ENCODE data around the gene CES5A.
"Not testable (repeated sequence)": the region's sequence is repeated elsewhere in the genome, so short reads cannot be mapped to it uniquely, and the experiment has no call there.

The CES5A gene

DNA sequence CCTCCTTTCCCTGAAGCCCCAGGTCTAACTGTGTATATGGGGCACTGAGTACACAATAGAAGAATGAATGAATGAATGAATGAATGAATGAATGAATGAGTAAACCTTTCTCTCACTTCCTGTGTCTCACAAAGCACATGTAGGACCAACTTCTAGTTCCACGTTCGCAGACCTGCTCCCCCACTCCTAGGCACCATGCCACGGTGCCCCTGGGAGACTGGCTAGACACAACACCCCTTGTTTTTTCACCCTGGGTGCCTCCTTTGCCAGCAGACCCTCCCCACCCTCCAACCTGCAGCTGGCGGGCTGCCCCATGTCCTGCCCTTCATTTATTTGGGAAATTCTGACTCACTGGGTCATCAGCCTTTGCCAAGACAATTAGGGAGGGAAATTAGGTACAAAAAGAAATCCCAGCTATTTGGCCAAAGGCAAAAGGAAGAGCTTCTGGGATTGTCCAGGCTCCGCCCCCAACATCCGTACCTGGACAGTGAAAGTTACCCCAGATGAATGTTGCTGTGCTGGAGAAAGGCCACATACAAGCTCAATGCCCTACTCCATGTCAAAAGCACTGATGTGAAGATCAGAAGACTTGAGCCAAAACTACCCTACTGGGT is 50.0 kb downstream of the CES5A start:
- DNase-seq, result no peak

DNA sequence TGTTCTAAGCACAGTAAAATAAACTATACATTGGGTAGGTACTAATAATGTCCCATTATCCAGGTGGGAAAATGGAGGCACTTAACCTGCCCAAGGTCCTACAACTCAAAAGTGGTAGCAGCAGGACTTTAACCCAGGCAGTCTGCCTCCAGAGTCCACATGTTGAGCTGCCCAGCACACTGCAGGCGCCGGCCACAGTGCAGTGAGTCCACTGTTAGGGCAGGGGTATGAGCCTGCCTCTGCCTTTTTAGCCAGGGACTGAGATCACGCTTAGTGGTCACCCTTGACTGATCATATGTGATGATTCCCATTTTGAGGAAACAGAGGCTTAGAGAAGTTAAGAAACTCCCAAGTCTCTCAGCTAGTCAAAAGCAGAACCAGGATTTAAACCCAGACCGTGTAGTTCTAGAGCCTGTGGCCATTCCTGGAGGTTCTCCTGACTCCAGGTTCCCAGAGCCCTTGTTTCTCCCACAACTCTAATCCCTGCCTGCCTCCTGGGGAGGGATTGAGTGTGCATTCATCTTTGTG is 50.6 kb downstream of the CES5A start:
- DNase-seq, result no peak

DNA sequence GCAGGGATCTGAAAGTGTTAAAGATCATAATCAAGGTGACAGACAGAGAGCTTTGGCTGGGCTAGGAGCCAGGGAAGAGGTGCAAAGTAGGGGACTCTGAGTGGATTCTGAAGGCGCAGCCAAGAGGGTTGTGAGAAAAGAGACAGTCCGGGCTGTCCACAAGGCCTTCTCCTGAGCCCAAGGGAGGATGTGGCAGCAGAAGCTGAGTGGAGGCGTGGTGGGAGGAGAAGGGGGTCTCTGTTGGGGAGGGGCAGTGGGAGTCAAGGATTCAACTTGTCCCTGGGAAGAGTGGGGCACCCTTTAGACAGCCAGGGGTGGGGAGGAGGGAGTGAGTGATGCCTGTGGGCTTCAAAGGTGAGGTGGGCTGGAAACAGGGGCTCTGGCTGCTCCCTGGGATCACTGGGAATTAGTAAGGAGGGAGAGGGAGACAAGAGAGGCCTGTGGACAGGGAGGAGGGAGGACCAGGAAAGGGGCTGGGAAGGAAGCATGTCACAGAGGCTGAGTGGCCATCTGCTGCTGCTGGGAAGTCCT is 52.8 kb downstream of the CES5A start:
- DNase-seq, result no peak

DNA sequence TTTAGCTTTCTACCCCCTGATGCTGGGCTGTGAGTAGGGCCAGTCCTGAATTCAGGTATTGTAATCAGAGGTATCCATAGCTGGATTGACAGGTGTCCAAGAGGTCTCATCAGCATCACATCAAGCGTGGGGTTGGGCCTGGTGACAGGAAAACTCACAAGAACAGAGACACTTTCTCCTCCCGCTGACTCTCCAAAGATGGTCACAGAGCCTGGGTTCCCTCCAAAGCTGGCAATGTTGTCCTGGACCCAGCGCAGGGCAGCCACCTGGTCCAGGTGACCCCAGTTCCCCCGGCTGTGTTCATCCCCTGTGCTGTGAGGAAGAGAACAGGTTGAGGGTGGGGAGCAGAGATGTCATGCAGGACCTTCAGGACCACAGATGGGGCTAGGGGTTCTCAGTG is 54.0 kb downstream of the CES5A start:
- DNase-seq, result no peak

DNA sequence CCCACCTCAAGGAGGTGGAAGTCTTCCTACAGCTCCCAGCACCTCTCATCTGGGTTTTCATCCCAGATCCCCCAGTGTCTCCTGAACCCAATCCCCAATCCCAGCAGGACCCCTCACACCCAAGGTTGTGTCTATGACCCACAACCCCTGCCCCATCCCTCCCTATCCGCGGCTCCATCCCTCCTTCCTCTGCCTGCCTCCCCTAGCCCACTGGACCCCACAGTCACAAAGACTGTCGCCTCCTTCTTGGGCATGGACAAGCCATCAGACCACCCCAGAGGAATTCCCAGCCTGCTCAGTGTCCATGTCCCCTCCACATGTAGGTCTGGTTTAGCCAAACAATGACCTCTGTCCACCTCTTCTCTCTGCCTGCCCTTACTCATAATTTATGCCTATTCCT is 54.6 kb downstream of the CES5A start:
- no peak for DNase-seq

DNA sequence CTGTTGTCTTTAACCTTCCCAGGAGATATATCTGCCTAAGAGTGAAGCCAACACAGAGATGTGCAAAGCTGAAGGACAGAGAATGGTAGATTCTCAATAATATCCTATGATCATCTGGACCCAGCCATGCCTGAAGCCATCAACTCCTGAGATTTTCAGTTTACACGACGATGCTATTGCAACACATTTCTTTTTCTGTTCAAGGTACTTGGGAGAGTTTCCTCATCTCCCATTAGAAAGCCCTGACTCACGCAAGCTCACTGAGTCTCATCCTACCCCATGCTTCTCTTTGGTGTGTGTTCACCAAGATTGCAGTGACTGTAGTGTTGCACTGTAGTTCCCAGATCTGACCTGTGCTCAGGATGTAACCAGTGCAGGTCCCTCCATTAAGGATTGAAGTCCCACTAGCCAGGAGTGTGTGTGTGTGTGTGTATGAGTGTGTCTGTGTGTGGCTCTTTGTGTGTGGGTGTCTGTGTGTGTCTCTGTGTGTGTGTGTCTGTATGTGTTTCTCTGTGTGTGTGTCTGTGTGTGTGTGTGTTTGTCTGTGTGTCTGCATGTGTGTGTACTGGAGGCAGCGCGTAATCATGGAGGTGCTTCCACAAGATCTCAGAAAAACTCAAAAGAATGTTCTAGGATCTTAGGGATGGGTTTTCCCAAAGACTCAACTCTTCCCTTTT is 57.8 kb downstream of the CES5A start:
- no peak for DNase-seq

DNA sequence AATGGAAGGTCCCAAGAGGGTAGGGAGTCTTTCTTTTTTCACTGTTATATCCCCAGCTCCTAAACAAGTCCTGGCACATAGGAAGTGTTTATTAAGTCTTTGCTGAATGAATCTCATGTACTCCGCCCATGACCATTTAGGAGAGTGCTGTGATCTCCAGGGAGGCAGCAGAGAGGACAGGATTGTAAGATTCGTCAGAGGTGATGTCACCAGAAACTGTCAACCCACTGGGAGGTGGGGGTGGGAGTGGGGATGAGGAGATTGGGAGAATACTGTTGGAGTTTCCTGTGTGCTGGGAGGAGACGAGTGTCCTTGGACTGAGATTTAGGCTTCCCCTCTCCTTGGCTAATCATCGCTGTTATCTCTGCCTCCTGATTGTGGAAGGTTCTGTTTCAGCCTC is 59.0 kb downstream of the CES5A start:
- DNase-seq, result not testable (repeated sequence)

DNA sequence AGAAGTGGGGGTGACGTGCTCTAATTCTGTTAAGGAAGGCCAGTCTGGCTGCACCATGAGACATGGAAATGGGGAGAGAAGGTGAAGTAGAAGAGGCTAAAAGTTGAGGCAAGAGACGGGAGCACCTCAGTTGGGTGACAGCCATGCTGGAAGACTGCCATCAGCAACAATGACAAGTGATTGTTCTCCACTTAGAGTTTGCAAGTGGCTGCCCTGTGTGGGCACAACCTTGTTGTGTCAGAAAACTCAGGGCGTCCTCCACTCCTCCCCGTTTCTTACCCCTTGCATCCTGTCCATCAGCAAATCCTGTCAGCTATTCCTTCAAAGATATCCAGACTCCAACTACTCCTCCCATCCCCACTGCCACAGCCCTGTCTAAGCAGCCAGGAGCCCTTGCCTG is 59.9 kb downstream of the CES5A start:
- DNase-seq, result no peak

DNA sequence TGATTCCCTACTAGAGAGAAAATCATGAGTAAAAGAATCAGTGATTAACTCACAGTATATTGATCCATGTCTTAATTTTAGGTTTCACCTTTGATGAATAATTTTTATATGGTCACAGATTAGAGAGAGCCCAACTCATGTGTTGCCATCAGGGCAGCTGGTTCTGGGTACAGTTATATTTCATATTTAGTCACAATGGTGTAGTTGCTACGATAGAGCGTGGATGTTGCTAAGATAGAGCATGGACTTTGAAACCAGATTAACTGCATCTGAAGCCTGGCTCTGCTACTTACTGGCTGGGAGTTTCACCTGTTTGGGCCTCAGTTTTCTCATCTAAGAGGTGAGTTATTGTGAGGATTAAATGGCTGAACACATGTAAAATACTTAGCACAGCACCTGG is 61.0 kb downstream of the CES5A start:
- DNase-seq, result not testable (repeated sequence)

DNA sequence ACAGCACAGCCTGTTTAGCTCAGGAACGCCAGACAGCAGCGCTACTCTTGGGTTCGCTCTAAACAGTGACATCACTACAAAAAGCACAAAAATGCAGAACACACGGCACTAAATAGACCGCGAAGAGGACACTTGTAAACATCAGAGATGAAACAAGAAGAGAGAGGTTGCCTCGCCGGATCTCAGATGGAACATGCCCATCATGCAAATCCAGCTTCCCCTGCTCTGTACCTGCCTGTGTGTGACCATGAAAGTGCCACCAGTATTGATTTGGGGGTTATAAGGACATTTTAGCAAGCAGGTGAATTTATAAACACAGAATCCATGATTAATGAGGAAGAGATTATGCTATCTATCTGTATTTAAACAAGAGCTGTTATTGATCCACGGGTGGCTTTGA is 61.4 kb downstream of the CES5A start:
- DNase-seq, result not testable (repeated sequence)

DNA sequence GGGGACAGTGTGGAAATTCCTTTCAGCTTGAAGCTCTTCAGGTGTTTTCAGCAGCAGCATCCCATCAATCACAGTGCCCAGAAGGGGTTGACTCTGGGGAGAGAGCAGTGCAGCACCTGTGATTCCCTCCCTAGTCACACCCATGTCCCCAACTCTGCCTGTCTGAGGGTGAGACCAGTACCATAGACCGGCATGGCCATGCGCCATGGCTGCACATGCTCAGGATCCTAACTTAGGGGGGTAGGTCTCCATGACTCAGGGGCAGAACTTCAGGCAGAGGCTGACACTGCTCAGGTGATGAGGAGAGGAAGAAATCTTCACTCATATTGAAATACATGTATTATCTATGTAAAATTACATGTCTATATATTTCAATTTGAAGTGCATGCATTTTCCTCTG is 62.2 kb downstream of the CES5A start:
- no peak for DNase-seq

DNA sequence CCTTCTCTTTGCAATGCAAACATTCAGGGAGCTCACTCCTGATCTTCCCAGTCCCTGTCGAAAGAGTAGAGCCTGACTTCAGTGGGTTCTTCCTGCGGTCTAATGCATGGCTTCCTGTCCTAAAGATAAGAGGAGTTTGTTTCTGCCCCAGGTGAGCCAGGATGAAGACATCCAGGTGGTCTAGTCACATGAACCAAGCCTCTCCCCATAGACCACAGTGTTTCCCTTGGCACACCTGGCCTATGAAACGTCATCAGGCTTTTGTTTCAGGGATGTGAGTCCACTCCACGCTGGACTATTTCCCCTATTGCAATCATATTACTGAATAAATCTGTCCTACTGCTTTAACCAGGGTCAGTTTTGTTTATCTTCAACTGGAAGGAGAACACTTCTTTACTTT is 63.4 kb downstream of the CES5A start:
- DNase-seq, result no peak

DNA sequence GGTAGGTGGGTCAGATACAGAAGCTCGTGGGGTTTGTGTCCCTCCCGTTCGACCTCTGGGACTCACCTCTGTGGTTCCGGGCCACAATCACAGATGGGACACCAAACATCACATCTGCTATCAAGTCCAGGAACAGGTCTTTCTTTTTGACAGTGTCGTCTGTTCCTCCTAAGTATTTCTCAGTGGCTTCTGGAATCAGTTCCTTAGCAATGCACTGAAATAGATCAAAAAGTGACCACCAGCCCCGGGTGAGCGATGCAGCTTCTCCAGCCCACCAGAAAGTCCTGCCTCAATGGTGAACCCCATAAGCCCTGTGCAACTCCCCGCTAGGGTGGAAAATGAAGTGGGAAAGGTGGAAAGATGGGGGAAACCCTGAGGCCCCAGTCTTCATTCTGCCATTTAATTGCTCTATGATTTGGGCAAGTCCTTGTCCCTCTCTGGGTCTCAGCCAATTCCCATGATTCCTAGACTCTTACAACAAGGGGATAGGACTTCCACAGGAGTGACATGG is 64.7 kb downstream of the CES5A start:
- DNase-seq, result no peak

DNA sequence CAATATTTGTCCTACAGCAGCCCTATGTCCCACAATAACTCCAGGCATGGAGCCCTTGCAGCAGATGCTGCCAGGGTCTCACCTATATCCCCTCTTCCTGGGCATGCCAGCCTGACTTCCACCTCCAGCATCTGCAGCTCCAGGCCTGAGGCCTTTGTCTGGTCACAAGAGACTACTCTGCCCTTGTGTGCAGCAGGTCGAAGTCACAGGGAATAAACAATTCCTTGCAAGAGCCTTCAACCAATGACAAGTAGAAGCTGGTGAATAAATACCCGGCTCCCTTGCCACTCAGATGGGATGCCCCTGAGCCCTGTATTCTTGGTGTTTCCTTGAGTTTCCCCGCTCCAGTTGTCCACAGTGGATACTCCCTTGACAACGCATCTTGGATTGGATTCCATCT is 65.3 kb downstream of the CES5A start:
- no peak for DNase-seq

DNA sequence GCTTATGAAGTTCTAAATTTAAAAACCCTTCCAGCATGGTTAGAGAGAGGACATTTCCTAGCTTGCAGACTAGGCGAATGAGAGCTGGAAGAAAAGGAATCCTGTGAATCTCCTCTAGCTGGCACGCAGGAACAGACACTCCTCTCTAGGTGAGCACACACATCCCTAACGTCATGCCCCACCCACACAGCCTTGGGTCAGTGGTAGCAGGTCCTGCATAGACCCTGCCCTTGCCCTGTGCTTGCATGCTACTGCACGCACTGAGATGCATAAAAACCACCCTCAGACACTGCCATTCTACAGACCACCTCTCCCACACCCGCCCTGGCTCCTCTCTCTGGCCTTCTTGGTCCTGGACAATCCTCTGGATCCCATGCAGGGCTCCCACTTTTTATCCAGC is 65.8 kb downstream of the CES5A start:
- DNase-seq, result no peak

DNA sequence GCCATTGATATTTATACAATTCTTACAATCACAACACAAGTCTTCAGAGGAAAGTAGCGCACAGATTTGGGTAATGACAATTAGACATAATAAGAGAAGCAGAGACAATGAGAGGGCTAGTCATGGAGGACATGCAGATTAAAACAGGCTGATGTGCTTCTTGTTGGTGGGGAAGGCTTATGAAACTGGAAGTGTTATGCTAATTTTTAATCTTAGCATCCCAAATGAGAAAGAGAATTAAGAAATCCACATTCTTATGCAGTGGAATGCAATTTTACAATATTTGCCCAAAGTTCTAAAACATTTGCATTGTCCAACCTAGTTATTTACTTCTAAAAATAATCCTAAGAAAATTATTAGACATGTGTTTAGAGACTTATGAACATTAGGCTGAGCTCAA is 66.9 kb downstream of the CES5A start:
- not testable (repeated sequence) for DNase-seq

DNA sequence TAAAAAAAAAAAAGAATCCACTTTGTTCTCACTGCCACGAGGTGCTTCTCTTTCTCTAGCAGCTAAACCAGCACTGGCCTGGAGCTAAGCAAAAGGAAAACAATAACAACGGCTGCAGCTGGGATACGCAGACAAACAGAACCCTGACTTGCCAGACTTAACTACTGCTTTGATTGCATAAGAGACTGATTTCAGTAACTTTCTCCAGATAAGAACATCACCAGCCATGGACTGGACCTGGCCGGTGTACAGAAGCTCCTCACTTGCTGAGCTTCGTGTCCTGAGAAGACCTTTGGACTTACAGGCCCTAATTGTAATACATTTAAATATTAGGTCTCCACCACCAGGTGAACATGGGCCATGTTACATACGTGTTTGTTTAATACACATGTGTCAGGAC is 70.1 kb downstream of the CES5A start:
- DNase-seq, result not testable (repeated sequence)

DNA sequence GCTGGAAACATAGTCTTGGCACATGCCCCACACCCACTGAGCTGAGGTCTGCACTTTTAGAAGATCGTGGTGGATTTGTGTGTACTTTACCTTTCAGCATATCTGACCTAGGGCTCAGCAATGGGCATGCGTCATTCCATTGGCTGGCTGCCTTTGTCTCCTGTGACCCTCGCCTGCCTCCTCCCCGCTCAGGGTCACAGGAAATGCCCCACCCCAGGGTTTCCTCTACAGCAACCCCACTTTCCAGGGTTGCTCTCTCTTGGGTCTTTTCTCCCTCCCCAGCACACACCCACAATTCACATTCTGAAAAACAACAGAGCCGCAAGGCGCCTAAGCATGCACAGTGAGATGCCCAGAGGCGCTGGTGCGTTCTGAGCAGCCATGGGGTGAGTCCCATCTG is 71.5 kb downstream of the CES5A start:
- DNase-seq, result not testable (repeated sequence)

Data from NCI-H226 (cell line).